ENCODE results near the gene KRTAP3-1.

DNA sequence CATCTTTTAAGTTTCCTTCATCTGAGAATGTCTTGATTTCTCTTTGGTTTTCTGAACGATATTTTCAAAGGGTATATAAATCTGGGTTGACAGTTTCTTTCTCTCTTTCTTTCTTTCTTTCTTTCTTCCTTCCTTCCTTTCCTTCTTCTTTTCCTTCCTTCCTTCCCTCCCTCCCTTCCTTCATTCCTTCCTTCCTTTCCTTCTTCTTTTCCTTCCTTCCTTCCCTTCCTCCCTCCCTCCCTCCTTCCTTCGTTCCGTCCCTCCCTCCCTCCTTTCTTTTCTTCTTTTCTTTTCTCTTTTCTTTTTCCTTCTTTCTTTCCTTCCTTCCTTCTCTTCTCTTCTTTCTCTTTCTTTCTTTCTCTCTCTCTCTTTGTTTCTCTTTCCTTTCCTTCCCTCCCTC is 34.6 kb downstream of the KRTAP3-1 start:
- no peak for TF ChIP-seq POLR2AphosphoS5 (IDR thresholded peaks at IDR 0.05)
- TF ChIP-seq POLR2A (IDR thresholded peaks at IDR 0.05) = no peak
- TF ChIP-seq, protein P1, sequence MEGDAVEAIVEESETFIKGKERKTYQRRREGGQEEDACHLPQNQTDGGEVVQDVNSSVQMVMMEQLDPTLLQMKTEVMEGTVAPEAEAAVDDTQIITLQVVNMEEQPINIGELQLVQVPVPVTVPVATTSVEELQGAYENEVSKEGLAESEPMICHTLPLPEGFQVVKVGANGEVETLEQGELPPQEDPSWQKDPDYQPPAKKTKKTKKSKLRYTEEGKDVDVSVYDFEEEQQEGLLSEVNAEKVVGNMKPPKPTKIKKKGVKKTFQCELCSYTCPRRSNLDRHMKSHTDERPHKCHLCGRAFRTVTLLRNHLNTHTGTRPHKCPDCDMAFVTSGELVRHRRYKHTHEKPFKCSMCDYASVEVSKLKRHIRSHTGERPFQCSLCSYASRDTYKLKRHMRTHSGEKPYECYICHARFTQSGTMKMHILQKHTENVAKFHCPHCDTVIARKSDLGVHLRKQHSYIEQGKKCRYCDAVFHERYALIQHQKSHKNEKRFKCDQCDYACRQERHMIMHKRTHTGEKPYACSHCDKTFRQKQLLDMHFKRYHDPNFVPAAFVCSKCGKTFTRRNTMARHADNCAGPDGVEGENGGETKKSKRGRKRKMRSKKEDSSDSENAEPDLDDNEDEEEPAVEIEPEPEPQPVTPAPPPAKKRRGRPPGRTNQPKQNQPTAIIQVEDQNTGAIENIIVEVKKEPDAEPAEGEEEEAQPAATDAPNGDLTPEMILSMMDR (IDR thresholded peaks at IDR 0.05) = no peak
- TF ChIP-seq EP300 (IDR thresholded peaks at IDR 0.05; ENCODE audit: low read depth) = no peak

Measured in transverse colon (tissue), 4 donors.